ENCODE results near the gene LHFPL6. TPM values are rescaled to one million over a fixed set of nuclear protein-coding genes. Genes with fewer than 3 reads are reported as not detected.

LHFPL6 gene
- total and polyA plus RNA-seq, 8 donors: 1.8 to 13.4 (median 7.1) TPM

- Histone ChIP-seq H3K36me3 (no peaks in the 10 kb centered on the region), H3K4me3 (no peak overlapping the region), H3K27me3 (no peaks in the 10 kb centered on the region), H3K9me3 (no peaks in the 10 kb centered on the region), H3K4me1 (no peaks in the 10 kb centered on the region), H3K27ac (no peak overlapping the region)
- DNase-seq (no peak), ATAC-seq (no peak), FAIRE-seq (no peak)
- WGBS, 2 donors: 69 to 81% methylated on average over 5 of the region's 5 CpGs
- intact Hi-C loops (cut with DNase I): no loop called here
- no peak for TF ChIP-seq CTCF (IDR thresholded peaks at IDR 0.05)
Observed at GRCh38 chr13:39527961-39528660, 74.9 kb downstream of the LHFPL6 start.

GRCh38 chr13:39527301-39527700 lies 75.7 kb downstream of the LHFPL6 start:
- Histone ChIP-seq H3K36me3 (no peaks in the 10 kb centered on the region), H3K9me3 (no peaks in the 10 kb centered on the region), H3K4me1 (no peaks in the 10 kb centered on the region), H3K27ac (no peak overlapping the region), H3K27me3 (no peaks in the 10 kb centered on the region), H3K4me3 (no peak overlapping the region)
- DNase-seq (no peak), ATAC-seq (no peak), FAIRE-seq (no peak)
- 63 to 70% methylated on average over 3 of the region's 3 CpGs for WGBS, 2 donors
- no peak for TF ChIP-seq CTCF (IDR thresholded peaks at IDR 0.05)
- intact Hi-C loops (cut with DNase I): no loop called here

GRCh38 chr13:39526499-39526898 lies 76.5 kb downstream of the LHFPL6 start:
- Histone ChIP-seq H3K4me3 (no peak overlapping the region), H3K9me3 (no peaks in the 10 kb centered on the region), H3K27ac (no peak overlapping the region), H3K27me3 (no peaks in the 10 kb centered on the region), H3K36me3 (no peaks in the 10 kb centered on the region), H3K4me1 (no peaks in the 10 kb centered on the region)
- intact Hi-C loops (cut with DNase I): no loop called here
- WGBS, 2 donors: 73 to 82% methylated on average over 8 of the region's 8 CpGs
- ATAC-seq: no peak
- DNase-seq: no peak
- no peak for TF ChIP-seq CTCF (IDR thresholded peaks at IDR 0.05)
- FAIRE-seq: no peak

- Histone ChIP-seq H3K36me3 (no peaks in the 10 kb centered on the region), H3K27me3 (no peaks in the 10 kb centered on the region), H3K4me3 (no peak overlapping the region), H3K4me1 (no peaks in the 10 kb centered on the region), H3K9me3 (no peaks in the 10 kb centered on the region), H3K27ac (no peak overlapping the region)
- no peak for TF ChIP-seq CTCF (IDR thresholded peaks at IDR 0.05)
- intact Hi-C loops (cut with DNase I): no loop called here
- ATAC-seq: no peak
- no peak for DNase-seq
- WGBS, 2 donors: 67 to 74% methylated on average over 1 of the region's 1 CpG
- no peak for FAIRE-seq
Observed at GRCh38 chr13:39525506-39525905, 77.5 kb downstream of the LHFPL6 start.

GRCh38 chr13:39524795-39525194 lies 78.2 kb downstream of the LHFPL6 start:
- no peak for DNase-seq
- no peaks in the 10 kb centered on the region for H3K9me3 ChIP-seq
- H3K36me3 ChIP-seq: no peaks in the 10 kb centered on the region
- no peak for ATAC-seq
- no peak overlapping the region for H3K4me3 ChIP-seq
- WGBS, 2 donors: 72 to 76% methylated on average over 4 of the region's 4 CpGs
- H3K27me3 ChIP-seq: no peaks in the 10 kb centered on the region
- no peak for TF ChIP-seq CTCF (IDR thresholded peaks at IDR 0.05)
- H3K4me1 ChIP-seq: no peaks in the 10 kb centered on the region
- no peak overlapping the region for H3K27ac ChIP-seq
- intact Hi-C loops (cut with DNase I): no loop called here
- FAIRE-seq: no peak
